Activated CD4-positive, CD25-positive, alpha-beta regulatory T cell treated with anti-CD3 and anti-CD28 coated beads, Interleukin-2, amount 50 U/mL, for 24 hours (primary cell): ENCODE measurements around the gene GAB3.

Experiments
- ATAC-seq, 2 donors: fragments of 150-1000 bp; cut with Tn5 transposase; one replicate each; pipeline ENCODE4 v1.10.0; 2021; ENCODE audit warnings: mild to moderate bottlenecking in 1 of 2, moderate library complexity in 1 of 2

GAB3 gene

DNA sequence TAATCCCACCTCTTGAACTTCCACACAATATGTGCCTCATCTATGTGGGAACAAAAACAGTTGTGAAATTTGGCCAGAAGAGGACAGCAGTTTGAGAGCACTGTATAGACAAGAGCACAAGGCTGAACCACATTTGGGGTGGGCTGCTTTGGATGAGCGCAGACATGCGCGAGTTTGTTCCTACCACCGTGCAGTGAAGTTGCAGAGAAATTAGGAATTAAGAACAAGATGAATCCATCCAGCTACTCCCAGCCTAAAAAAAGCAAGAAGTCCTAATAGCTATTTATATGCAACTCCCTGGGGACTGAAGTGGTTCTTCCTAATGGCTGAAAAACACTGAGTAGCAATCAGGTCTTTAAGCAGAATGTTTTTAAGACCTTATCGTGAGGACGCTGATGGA lies 1.0 kb downstream of the GAB3 start:
- ATAC-seq, result no peak

- peak; percentile 51 to 53 for ATAC-seq
Observed at GRCh38 chrX:154748712-154749339, 2.1 kb downstream of the GAB3 start.

- ATAC-seq, result no peak
Observed at GRCh38 chrX:154742613-154743012, 8.3 kb downstream of the GAB3 start.

DNA sequence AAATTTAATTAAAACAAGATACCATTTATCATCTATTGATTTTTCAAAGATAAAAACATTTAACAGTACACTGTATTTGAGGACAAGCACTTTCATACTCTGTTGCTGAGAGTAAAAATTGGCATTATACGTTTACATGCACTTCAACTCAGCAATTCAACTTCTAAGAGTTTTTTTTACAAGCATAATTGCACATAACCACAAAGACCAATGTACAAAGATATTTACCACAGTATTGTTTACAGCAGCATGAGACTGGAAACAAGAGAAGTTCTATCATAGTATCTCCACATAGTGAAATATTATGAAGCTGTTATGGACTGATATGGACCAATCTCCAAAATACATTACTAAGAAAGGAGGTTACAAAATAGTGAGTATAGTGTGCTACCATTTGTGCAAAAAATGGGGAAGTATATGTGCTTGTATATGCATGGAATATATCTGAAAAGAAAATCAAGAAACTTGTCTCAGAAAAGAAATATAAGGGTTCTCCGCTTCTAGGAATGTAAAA lies 10.9 kb downstream of the GAB3 start:
- ATAC-seq, result no peak

GRCh38 chrX:154738011-154738738 lies 12.7 kb downstream of the GAB3 start:
- no peak for ATAC-seq

GRCh38 chrX:154737136-154737535 lies 13.7 kb downstream of the GAB3 start:
- no peak for ATAC-seq

GRCh38 chrX:154735695-154736393 lies 15.0 kb downstream of the GAB3 start:
- no peak for ATAC-seq

DNA sequence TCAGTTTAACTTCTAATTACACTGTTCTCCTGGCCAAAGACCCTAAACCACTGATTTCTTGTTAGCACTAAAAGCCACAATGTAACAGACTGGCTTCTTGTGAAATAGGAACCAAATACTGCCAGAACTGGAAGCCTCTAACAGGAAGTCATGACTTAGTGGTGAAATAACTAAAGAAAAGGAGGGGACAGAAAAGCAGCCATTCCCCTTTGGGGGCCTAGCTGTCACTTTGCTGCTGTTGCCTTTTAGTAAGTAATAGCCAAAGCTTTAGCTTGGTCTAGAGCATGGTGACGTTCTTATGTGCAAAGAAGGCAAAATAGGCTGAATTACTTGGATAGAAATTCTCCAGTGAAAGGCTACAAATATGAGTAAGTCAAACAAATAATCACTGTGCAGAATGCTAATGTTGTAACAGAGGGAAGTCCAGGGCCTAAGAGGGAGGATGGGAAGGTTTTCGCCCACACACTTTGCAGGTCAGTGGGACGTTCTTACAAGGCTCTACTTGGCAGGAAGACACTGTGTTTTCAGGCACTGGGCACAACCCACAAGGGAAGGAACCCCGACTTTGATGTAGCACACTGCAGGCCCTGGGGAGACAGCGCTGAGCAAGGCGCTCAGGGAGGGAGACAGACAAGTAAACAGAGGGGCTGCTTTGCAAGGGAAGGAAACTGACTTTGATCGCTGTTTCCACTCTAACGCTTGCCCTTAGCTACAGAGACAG lies 16.7 kb downstream of the GAB3 start:
- peak in 1 of 2 donors; percentile 22 for ATAC-seq

- peak; percentile 32 to 52 for ATAC-seq
Observed at GRCh38 chrX:154733066-154733425, 17.8 kb downstream of the GAB3 start.

DNA sequence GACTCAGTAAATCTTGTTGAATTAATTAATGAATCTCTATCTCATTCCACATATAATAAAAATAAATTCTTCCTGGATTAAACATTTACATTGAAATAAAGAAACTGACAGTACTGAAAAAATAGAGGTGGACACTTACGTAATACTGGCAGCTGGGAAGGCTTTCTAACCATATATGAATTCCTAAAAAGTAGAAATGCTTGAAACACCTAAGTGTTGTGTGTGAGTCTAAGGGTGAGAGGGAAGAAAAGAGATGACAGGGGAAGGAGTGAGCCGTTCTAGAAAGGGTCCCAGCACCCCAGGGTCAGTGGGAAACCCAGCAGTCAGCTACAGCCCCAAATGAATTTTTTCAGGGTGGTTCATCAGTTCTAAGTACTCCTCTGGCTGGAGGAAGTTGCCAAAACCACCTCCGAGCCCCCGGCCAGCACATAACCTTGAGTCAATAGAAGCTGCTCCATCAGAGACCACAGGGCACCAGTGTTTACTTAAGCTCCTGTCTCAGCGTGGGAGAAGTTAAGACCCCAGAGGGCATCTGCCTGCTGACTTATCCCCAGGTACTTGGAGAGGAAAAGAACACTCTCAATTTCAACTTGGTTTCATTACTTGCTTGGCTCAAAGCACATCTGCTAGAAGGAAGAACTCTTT lies 18.3 kb downstream of the GAB3 start:
- ATAC-seq, result no peak

DNA sequence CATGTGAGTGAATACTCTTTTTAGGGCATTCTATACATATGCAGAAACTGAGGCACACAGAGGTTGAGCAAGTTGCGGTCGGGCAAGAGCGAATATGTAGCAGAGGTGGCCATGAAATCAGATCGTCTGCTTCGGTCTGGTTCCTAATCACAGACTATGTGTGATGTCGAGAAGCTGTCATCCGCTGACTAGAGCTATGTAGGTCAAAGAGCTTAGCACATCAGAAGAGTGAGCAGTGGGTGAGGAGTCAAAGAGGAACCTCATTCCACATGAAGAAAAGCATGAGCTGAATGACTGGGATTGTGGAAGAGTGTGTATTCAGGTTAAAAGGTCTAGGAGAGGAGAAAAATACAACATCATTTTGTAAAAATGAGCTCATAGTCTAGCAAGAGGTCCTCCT lies 19.0 kb downstream of the GAB3 start:
- ATAC-seq, result no peak

DNA sequence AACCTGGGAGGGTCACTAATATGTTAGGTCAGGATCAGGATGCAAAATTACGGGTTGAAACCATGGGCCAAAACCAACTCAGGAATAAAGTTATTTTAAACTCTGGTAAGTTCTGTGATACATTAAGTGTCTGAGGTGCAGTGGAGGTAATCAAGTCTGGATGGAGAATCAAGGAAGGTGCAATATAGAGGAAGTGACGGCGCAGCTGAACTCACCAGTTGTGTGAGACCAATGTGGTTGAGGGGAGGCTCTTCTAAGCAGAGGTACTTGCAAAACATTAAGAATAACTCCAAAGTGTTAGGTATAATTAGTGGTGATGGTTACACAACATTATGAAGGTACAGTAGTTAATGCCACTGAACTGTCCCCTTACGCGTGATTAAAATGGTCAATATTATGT lies 19.7 kb downstream of the GAB3 start:
- ATAC-seq, result no peak

DNA sequence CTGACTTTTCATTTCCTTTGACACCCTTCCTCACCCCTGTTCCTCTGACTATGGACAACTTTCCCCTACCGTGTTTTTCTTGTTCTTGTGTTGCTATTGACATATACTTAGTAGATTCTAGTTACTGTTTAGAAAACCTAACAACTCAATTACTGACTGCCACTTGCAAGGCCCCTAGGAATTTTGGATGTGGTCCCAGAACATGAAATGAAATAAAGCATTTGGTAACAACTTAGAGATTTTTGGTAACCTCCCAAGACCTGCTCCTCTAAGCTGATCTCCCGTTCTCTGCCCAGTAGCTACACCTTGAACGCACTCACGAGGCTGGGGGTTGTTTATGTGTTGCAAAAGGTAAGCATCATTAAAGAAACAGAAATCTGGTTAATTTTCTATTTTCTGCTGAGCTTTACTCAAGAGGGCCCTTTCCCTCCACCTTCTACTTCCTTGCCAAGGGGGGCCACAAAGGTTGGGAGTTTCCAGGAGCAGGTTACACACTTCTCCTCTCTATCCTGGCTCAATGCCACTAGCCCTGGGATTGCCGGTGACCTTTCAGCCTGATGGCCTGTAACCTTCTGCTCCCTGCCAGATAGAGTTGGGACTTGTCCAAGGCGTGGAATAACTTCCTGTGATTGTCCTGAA lies 20.5 kb downstream of the GAB3 start:
- no peak for ATAC-seq

DNA sequence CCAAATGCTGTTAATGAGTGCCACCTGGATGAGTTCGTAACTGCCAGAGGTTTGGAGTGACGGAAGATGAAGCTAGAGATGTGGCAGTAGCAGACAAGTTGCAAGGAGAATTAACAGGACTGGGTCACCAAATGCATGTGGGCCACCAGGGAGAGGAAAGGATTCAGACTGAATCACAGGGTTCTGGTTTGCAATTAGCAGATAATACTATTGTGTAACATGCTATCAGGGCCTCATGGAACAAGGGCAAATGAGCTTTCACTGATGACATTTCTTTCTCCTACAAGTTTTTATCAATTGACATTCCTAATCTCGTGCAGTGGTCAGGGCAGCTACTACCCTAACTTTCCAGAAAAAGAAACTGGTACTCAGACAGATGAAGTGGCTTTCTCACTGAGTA lies 21.4 kb downstream of the GAB3 start:
- ATAC-seq, result no peak

DNA sequence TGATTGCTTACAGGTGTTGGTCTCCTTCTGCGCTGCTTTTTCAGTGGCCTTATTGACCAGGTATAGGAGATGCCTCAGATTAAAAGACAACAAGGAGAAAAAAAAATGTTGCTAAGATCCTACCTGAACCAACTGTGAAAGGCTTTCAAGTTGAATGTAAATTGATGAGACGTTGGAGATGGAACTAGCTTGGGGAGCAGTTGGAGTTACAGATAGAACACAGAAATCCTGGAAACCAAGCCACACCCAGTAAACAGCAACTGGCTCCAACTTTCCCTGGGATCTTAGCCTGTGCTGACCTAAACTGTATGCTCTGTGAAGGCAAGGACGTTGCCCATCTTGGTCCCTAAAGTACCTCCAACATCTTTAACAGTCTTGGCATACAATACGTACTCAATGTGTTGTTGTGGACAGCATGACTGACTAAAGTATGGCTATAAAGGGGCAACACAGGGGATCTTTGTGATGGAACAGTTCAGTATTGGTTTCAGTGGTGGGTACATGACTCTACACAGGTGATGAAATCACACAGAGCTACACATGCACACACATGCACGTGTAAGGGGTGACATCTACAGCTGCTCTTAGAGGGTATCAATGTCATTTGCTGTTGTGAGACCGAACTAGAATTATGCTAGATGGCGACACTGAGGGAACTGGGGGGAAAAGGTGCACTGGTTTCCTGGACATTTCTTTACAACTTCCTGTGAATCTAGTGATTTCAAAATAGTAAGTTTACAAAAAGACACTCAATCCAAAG lies 22.3 kb downstream of the GAB3 start:
- peak in 1 of 2 donors; percentile 41 for ATAC-seq

DNA sequence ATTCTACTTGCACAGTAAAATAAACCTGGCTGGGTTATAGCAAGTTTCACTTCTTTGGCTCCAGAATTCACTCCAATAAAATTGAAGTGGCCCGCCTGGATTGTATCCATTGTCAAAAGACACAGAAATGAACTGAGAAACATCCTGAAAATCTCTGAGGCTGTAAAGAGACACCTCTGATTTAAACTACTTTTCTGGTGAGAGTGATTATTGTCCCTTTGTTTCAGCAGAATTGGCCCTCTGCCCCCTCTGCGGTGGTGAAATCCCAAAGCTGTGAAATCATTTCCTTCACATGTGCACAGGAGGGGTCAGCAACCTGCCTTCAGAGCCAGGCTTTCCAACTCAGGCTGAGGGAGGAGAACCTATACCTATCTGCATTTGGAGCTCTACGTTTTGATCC lies 23.0 kb downstream of the GAB3 start:
- ATAC-seq, result no peak

DNA sequence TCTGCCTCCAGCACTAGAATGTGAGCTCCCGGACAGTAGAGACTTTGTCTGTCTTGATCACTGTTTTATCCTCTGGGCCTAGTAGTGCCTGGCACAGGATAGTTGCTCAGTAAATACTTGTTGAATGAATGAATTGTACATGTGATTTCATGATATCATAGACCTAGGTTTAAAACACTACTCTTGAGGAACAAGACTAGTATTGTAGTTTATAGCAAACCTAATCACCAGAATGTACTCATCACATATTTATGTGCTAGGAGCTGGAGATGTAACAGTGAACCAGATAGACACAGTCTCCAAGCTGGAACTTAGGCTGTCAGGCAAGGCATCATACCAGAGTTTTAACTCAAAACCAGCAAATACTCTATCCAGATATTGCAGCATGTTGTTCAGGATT lies 23.5 kb downstream of the GAB3 start:
- ATAC-seq, result no peak

- peak in 1 of 2 donors; percentile 53 for ATAC-seq
Observed at GRCh38 chrX:154724993-154725756, 25.7 kb downstream of the GAB3 start.

DNA sequence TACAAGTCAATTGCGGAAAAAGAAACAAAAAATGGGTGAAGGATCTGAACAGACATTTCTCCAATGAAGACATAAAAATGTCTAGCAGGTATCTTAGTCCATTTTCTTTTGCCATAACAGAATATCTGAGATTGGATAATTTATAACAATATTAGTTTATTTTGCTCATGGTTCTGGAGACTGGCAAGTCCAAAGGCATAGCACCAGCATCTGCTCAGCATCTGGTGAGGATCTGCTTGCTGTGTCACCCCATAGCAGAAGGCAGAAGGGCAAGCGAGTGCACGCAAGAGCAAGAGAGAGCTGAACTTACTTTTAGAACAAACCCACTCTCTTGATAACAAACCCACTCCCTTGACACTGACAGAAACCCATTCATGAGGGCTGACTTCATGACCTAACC lies 29.7 kb downstream of the GAB3 start:
- no peak for ATAC-seq

DNA sequence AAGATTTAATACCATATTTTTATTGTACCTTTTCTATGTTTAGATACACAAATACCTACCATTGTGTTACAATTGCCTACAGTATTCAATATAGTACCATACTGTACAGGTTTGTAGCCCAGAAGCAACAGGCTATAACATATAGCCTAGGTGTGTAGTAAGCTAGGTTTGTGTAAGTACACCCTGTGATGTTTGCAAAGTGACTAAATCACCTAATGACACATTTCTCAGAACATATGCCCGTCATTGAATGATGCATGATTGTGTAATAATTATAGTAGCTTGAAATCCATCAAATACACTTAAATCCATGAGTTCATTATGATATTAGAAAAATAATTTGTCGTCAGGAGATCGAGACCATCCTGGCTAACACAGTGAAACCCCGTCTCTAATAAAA lies 30.8 kb downstream of the GAB3 start:
- ATAC-seq, result peak; percentile 38 to 44
